ENCODE results near the gene SELENOM.

The SELENOM gene

GRCh38 chr22:31096657-31097279 is 10.6 kb downstream of the SELENOM start:
- no peak overlapping the region for H3K4me3 ChIP-seq (ENCODE audit: low read depth in 1 of 2, low read length in 2 of 2)
- H3K9me3 ChIP-seq (ENCODE audit: insufficient read depth, low read length, severe bottlenecking): no peaks in the 10 kb centered on the region
- ATAC-seq (ENCODE audit: insufficient read depth, low read depth): no peak
- H3K9ac ChIP-seq (ENCODE audit: low read depth, low read length): no peak overlapping the region
- H3K27ac ChIP-seq (ENCODE audit: low read length): no peak overlapping the region
- TF ChIP-seq CTCF (IDR thresholded peaks at IDR 0.05; ENCODE audit: borderline replicate concordance, extremely low read depth, low read length, poor library complexity, severe bottlenecking): no peak
- TF ChIP-seq EZH2 (IDR thresholded peaks at IDR 0.05; ENCODE audit: borderline replicate concordance, low read depth, low read length, severe bottlenecking): no peak
- H4K20me1 ChIP-seq (ENCODE audit: insufficient read depth, low read length): no peaks in the 10 kb centered on the region
- H3K4me2 ChIP-seq (ENCODE audit: insufficient read depth, low read length): no peak overlapping the region
- H3K36me3 ChIP-seq (ENCODE audit: insufficient read depth, low read length): peaks cover 61% of the 10 kb centered on the region
- DNase-seq: no peak
- H3K27me3 ChIP-seq (ENCODE audit: insufficient read depth, low read length, poor library complexity): no peaks in the 10 kb centered on the region
- H2AFZ ChIP-seq (ENCODE audit: low read depth, low read length): no peak overlapping the region
- H3K79me2 ChIP-seq (ENCODE audit: insufficient read depth, low read length): no peaks in the 10 kb centered on the region
- no peaks in the 10 kb centered on the region for H3K4me1 ChIP-seq (ENCODE audit: insufficient read depth, low read length)

GRCh38 chr22:31095637-31096249 is 11.6 kb downstream of the SELENOM start:
- H3K36me3 ChIP-seq (ENCODE audit: insufficient read depth, low read length): peaks cover 65% of the 10 kb centered on the region
- no peaks in the 10 kb centered on the region for H4K20me1 ChIP-seq (ENCODE audit: insufficient read depth, low read length)
- no peaks in the 10 kb centered on the region for H3K9me3 ChIP-seq (ENCODE audit: insufficient read depth, low read length, severe bottlenecking)
- H2AFZ ChIP-seq (ENCODE audit: low read depth, low read length): no peak overlapping the region
- TF ChIP-seq EZH2 (IDR thresholded peaks at IDR 0.05; ENCODE audit: borderline replicate concordance, low read depth, low read length, severe bottlenecking): no peak
- no peak for TF ChIP-seq CTCF (IDR thresholded peaks at IDR 0.05; ENCODE audit: borderline replicate concordance, extremely low read depth, low read length, poor library complexity, severe bottlenecking)
- no peaks in the 10 kb centered on the region for H3K27me3 ChIP-seq (ENCODE audit: insufficient read depth, low read length, poor library complexity)
- H3K9ac ChIP-seq (ENCODE audit: low read depth, low read length): no peak overlapping the region
- ATAC-seq (ENCODE audit: insufficient read depth, low read depth) (no peak), DNase-seq (no peak)
- H3K4me1 ChIP-seq (ENCODE audit: insufficient read depth, low read length): no peaks in the 10 kb centered on the region
- H3K79me2 ChIP-seq (ENCODE audit: insufficient read depth, low read length): no peaks in the 10 kb centered on the region
- no peak overlapping the region for H3K4me3 ChIP-seq (ENCODE audit: low read depth in 1 of 2, low read length in 2 of 2)
- H3K4me2 ChIP-seq (ENCODE audit: insufficient read depth, low read length): no peak overlapping the region
- H3K27ac ChIP-seq (ENCODE audit: low read length): no peak overlapping the region

- ATAC-seq (ENCODE audit: insufficient read depth, low read depth) (no peak), DNase-seq (no peak)
- no peak overlapping the region for H3K9ac ChIP-seq (ENCODE audit: low read depth, low read length)
- no peak overlapping the region for H3K4me2 ChIP-seq (ENCODE audit: insufficient read depth, low read length)
- H3K4me3 ChIP-seq (ENCODE audit: low read depth in 1 of 2, low read length in 2 of 2): no peak overlapping the region
- no peaks in the 10 kb centered on the region for H3K9me3 ChIP-seq (ENCODE audit: insufficient read depth, low read length, severe bottlenecking)
- TF ChIP-seq CTCF (IDR thresholded peaks at IDR 0.05; ENCODE audit: borderline replicate concordance, extremely low read depth, low read length, poor library complexity, severe bottlenecking) (no peak), EZH2 (IDR thresholded peaks at IDR 0.05; ENCODE audit: borderline replicate concordance, low read depth, low read length, severe bottlenecking) (no peak)
- no peak overlapping the region for H2AFZ ChIP-seq (ENCODE audit: low read depth, low read length)
- no peak overlapping the region for H3K27ac ChIP-seq (ENCODE audit: low read length)
- H3K27me3 ChIP-seq (ENCODE audit: insufficient read depth, low read length, poor library complexity): no peaks in the 10 kb centered on the region
- peaks cover 73% of the 10 kb centered on the region for H3K36me3 ChIP-seq (ENCODE audit: insufficient read depth, low read length)
- no peaks in the 10 kb centered on the region for H4K20me1 ChIP-seq (ENCODE audit: insufficient read depth, low read length)
- H3K4me1 ChIP-seq (ENCODE audit: insufficient read depth, low read length): no peaks in the 10 kb centered on the region
- H3K79me2 ChIP-seq (ENCODE audit: insufficient read depth, low read length): no peaks in the 10 kb centered on the region
These were observed 12.6 kb downstream of the SELENOM start for GRCh38 chr22:31094741-31095140.

Data from DND-41 (cell line).